Activated CD8-positive, alpha-beta memory T cell treated with anti-CD3 and anti-CD28 coated beads for 1 hour (primary cell): ENCODE data around the gene NFIC.

ENCODE experiments used
- DNase-seq, 2 donors: peaks; one replicate each; pipeline ENCODE4 v3.0.0-alpha.2; 2020; ENCODE audit warnings: low read depth in 1 of 2; ENCODE audit errors: extremely low read depth in 1 of 2

NFIC gene

GRCh38 chr19:3481241-3482090 lies 115.1 kb downstream of the NFIC start:
- no peak for DNase-seq

- no peak for DNase-seq
These were observed 116.3 kb downstream of the NFIC start for GRCh38 chr19:3482507-3483225.

- no peak for DNase-seq
These were observed 116.8 kb downstream of the NFIC start, which contains the start of gene SMIM44 for GRCh38 chr19:3483226-3483628. Gene SMIM44 (minus strand): TSS chr19:3483441. CDS start chr19:3483403, 38 bp downstream.

GRCh38 chr19:3491396-3492119 lies 125.2 kb downstream of the NFIC start:
- DNase-seq: no peak

GRCh38 chr19:3492131-3492839 lies 125.9 kb downstream of the NFIC start:
- no peak for DNase-seq

GRCh38 chr19:3492919-3493318 lies 126.5 kb downstream of the NFIC start:
- DNase-seq: no peak

GRCh38 chr19:3493651-3494050 lies 127.3 kb downstream of the NFIC start:
- DNase-seq: no peak

- DNase-seq: no peak
These were observed 127.7 kb downstream of the NFIC start for GRCh38 chr19:3494051-3494450.

GRCh38 chr19:3494559-3494958 lies 128.2 kb downstream of the NFIC start:
- DNase-seq: no peak

- DNase-seq: no peak
These were observed 130.2 kb downstream of the NFIC start for GRCh38 chr19:3496392-3497273.

- DNase-seq: no peak
These were observed 131.6 kb downstream of the NFIC start for GRCh38 chr19:3497757-3498520.

- no peak for DNase-seq
These were observed 133.5 kb downstream of the NFIC start for GRCh38 chr19:3499738-3500428.

GRCh38 chr19:3500429-3501101 lies 134.2 kb downstream of the NFIC start, which contains the start of gene DOHH:
Gene DOHH (minus strand): TSS chr19:3500674. CDS start chr19:3496814, 3,860 bp downstream.
- peak; percentile 91 to 95 for DNase-seq

- DNase-seq: no peak
These were observed 135.4 kb downstream of the NFIC start for GRCh38 chr19:3501780-3502179.

- no peak for DNase-seq
These were observed 136.7 kb downstream of the NFIC start for GRCh38 chr19:3503036-3503572.

- DNase-seq: no peak
These were observed 138.4 kb downstream of the NFIC start for GRCh38 chr19:3504735-3505134.

GRCh38 chr19:3505598-3506383 lies 139.4 kb downstream of the NFIC start, which contains the start of gene FZR1:
Gene FZR1 (plus strand): TSS chr19:3506311. CDS start chr19:3522990, 16,679 bp downstream.
- peak; percentile 98 to 99 for DNase-seq
